Measurements from ENCODE around the gene FAM217A.
"Not testable (repeated sequence)": the region's sequence is repeated elsewhere in the genome, so short reads cannot be mapped to it uniquely, and the experiment has no call there.

Gene FAM217A

GRCh38 chr6:4101298-4101697 is 22.4 kb upstream of the FAM217A start:
- no peak overlapping the region for H3K27ac ChIP-seq (ENCODE audit: poor library complexity, severe bottlenecking)
- no peak for ATAC-seq (ENCODE audit: low read depth)
- no peak overlapping the region for H3K4me3 ChIP-seq (ENCODE audit: severe bottlenecking)
- no peaks in the 10 kb centered on the region for H3K27me3 ChIP-seq (ENCODE audit: insufficient read depth, poor library complexity, severe bottlenecking)
- peaks cover 3% of the 10 kb centered on the region for H3K4me1 ChIP-seq (ENCODE audit: insufficient read depth, poor library complexity, severe bottlenecking)
- no peaks in the 10 kb centered on the region for H3K9me3 ChIP-seq (ENCODE audit: severe bottlenecking)
- TF ChIP-seq, protein P1, sequence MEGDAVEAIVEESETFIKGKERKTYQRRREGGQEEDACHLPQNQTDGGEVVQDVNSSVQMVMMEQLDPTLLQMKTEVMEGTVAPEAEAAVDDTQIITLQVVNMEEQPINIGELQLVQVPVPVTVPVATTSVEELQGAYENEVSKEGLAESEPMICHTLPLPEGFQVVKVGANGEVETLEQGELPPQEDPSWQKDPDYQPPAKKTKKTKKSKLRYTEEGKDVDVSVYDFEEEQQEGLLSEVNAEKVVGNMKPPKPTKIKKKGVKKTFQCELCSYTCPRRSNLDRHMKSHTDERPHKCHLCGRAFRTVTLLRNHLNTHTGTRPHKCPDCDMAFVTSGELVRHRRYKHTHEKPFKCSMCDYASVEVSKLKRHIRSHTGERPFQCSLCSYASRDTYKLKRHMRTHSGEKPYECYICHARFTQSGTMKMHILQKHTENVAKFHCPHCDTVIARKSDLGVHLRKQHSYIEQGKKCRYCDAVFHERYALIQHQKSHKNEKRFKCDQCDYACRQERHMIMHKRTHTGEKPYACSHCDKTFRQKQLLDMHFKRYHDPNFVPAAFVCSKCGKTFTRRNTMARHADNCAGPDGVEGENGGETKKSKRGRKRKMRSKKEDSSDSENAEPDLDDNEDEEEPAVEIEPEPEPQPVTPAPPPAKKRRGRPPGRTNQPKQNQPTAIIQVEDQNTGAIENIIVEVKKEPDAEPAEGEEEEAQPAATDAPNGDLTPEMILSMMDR (IDR thresholded peaks at IDR 0.05; ENCODE audit: poor library complexity, severe bottlenecking): no peak
- no peaks in the 10 kb centered on the region for H3K36me3 ChIP-seq (ENCODE audit: low read depth)
- DNase-seq (ENCODE audit: low spot score): no peak

DNA sequence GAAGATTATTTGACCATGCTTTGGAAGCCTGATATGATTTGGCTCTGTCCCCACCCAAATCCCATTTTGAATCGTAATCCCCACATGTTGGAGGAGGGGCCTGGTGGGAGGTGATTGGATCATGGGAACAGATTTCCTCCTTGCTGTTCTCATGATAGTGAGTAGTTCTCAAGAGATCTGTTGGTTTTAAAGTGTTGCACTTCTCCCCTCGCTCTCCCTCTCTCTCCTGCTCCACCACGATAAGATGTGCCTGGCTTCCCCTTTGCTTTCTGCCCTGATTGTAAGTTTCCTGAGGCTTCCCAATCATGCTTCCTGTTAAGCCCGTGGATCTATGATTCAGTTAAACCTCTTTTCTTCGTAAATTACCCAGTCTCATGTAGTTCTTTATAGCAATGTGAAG is 21.7 kb upstream of the FAM217A start:
- TF ChIP-seq, protein P1 (IDR thresholded peaks at IDR 0.05; ENCODE audit: poor library complexity, severe bottlenecking): no peak
- H3K27me3 ChIP-seq (ENCODE audit: insufficient read depth, poor library complexity, severe bottlenecking): no peaks in the 10 kb centered on the region
- DNase-seq (ENCODE audit: low spot score) (no peak), ATAC-seq (ENCODE audit: low read depth) (no peak)
- H3K27ac ChIP-seq (ENCODE audit: poor library complexity, severe bottlenecking): no peak overlapping the region
- no peak overlapping the region for H3K4me3 ChIP-seq (ENCODE audit: severe bottlenecking)
- H3K9me3 ChIP-seq (ENCODE audit: severe bottlenecking): no peaks in the 10 kb centered on the region
- peaks cover 3% of the 10 kb centered on the region for H3K4me1 ChIP-seq (ENCODE audit: insufficient read depth, poor library complexity, severe bottlenecking)
- H3K36me3 ChIP-seq (ENCODE audit: low read depth): no peaks in the 10 kb centered on the region

DNA sequence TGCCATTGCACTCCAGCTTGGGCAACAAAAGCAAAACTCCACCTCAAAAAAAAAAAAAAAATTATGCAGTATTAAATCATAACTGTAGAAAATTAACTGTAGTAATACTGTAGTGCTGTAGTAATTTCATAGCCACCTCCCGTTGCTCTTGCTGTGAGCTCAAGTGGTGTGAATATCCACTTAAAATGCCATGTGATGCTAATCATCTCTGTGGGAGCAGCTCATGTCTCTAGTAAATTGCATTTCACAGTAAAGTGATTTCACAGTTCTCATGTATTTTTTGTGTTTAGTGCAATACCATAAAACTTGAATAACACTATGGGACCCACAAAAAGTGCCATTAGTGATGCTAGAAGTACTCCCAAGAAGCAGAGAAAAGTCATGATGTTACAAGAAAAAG is 14.4 kb upstream of the FAM217A start:
- no peak for DNase-seq (ENCODE audit: low spot score)
- TF ChIP-seq, protein P1 (IDR thresholded peaks at IDR 0.05; ENCODE audit: poor library complexity, severe bottlenecking): no peak
- H3K27me3 ChIP-seq (ENCODE audit: insufficient read depth, poor library complexity, severe bottlenecking): no peaks in the 10 kb centered on the region
- no peak overlapping the region for H3K4me3 ChIP-seq (ENCODE audit: severe bottlenecking)
- H3K36me3 ChIP-seq (ENCODE audit: low read depth): no peaks in the 10 kb centered on the region
- no peaks in the 10 kb centered on the region for H3K4me1 ChIP-seq (ENCODE audit: insufficient read depth, poor library complexity, severe bottlenecking)
- no peak for ATAC-seq (ENCODE audit: low read depth)
- no peaks in the 10 kb centered on the region for H3K9me3 ChIP-seq (ENCODE audit: severe bottlenecking)
- H3K27ac ChIP-seq (ENCODE audit: poor library complexity, severe bottlenecking): no peak overlapping the region

- Histone ChIP-seq H3K4me1 (ENCODE audit: insufficient read depth, poor library complexity, severe bottlenecking) (no peaks in the 10 kb centered on the region), H3K9me3 (ENCODE audit: severe bottlenecking) (no peaks in the 10 kb centered on the region), H3K27me3 (ENCODE audit: insufficient read depth, poor library complexity, severe bottlenecking) (no peaks in the 10 kb centered on the region), H3K27ac (ENCODE audit: poor library complexity, severe bottlenecking) (no peak overlapping the region), H3K4me3 (ENCODE audit: severe bottlenecking) (no peak overlapping the region), H3K36me3 (ENCODE audit: low read depth) (no peaks in the 10 kb centered on the region)
- DNase-seq (ENCODE audit: low spot score) (no peak), ATAC-seq (ENCODE audit: low read depth) (no peak)
- TF ChIP-seq, protein P1 (IDR thresholded peaks at IDR 0.05; ENCODE audit: poor library complexity, severe bottlenecking): no peak
Measured at GRCh38 chr6:4091941-4092340, 13.0 kb upstream of the FAM217A start.

DNA sequence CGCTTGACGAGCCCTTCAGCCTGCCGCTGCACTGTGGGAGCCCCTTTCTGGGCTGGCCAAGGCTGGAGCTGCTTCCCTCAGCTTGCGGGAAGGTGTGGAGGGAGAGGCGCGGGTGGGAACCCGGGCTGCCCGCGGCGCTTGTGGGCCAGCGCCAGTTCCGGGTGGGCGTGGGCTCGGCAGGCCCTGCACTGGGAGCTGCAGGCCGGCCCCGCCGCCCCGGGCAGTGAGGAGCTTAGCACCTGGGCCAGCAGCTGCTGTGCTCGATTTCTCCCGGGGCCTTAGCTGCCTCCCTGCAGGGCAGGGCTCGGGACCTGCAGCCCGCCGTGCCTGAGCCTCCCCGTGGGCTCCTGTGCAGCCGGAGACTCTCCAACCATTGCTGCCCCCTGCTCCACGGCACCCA is 11.1 kb upstream of the FAM217A start:
- H3K4me3 ChIP-seq (ENCODE audit: severe bottlenecking); H3K36me3 ChIP-seq (ENCODE audit: low read depth); H3K4me1 ChIP-seq (ENCODE audit: insufficient read depth, poor library complexity, severe bottlenecking); DNase-seq (ENCODE audit: low spot score); H3K9me3 ChIP-seq (ENCODE audit: severe bottlenecking); H3K27me3 ChIP-seq (ENCODE audit: insufficient read depth, poor library complexity, severe bottlenecking); H3K27ac ChIP-seq (ENCODE audit: poor library complexity, severe bottlenecking); ATAC-seq (ENCODE audit: low read depth): not testable (repeated sequence)

All from RWPE2 (cell line).